ENCODE data around the gene TMBIM1.

TMBIM1 gene

GRCh38 chr2:218292048-218293014 is at the start of gene TMBIM1:
Gene TMBIM1 (minus strand): TSS chr2:218292503. CDS start chr2:218282141, 10,362 bp downstream.
- Histone ChIP-seq H3K4me1 (peaks cover 20% of the 10 kb centered on the region), H3K4me3 (peak within 1 kb of the TSS; percentile 71), H3K36me3 (replicated peaks) (no peaks in the 10 kb centered on the region), H3K9me3 (no peaks in the 10 kb centered on the region), H3K27me3 (ENCODE audit: low read depth) (no peaks in the 10 kb centered on the region)
- DNase-seq (ENCODE audit: low spot score in 2 of 2): peak; percentile 68 to 81
- in situ Hi-C loops (cut with MboI; ENCODE audit: low sequenced_read_pairs): loop anchor here (25.0 kb wide), 1 partner anchor 370 kb away; the partner anchor contains the start of genes BCS1L, RNF25, STK36 and ZNF142

DNA sequence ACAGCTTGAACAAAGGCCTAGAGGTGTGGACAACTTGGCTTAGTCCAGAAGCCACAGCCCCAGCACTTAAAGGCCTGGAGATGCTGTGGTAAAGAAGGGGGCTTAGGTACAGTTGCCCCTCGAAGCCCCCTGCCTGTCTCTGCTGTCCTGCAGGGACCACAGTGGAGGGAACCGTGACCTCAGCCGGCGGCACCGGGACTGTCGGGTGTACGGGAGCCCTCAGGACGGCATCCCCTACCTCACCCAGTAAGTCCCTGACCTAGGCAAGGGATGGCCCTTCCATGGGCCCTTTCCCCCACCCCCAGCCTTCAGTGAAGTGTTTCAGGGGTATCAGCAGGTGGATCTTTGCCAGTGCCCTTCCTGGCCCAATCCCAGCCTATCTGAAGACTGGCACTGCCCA is 49.1 kb upstream of the TMBIM1 start:
- H3K27me3 ChIP-seq (ENCODE audit: low read depth): no peaks in the 10 kb centered on the region
- no peaks in the 10 kb centered on the region for H3K36me3 ChIP-seq (replicated peaks)
- no peak overlapping the region for H3K4me3 ChIP-seq
- no peaks in the 10 kb centered on the region for H3K9me3 ChIP-seq
- no peak for DNase-seq (ENCODE audit: low spot score in 2 of 2)
- H3K4me1 ChIP-seq: no peaks in the 10 kb centered on the region
- in situ Hi-C loops (cut with MboI; ENCODE audit: low sequenced_read_pairs): no loop called here

GRCh38 chr2:218340656-218341055 is 48.4 kb upstream of the TMBIM1 start:
- in situ Hi-C loops (cut with MboI; ENCODE audit: low sequenced_read_pairs): no loop called here
- Histone ChIP-seq H3K9me3 (no peaks in the 10 kb centered on the region), H3K27me3 (ENCODE audit: low read depth) (no peaks in the 10 kb centered on the region), H3K4me1 (no peaks in the 10 kb centered on the region), H3K36me3 (replicated peaks) (no peaks in the 10 kb centered on the region), H3K4me3 (no peak overlapping the region)
- DNase-seq (ENCODE audit: low spot score in 2 of 2): no peak

DNA sequence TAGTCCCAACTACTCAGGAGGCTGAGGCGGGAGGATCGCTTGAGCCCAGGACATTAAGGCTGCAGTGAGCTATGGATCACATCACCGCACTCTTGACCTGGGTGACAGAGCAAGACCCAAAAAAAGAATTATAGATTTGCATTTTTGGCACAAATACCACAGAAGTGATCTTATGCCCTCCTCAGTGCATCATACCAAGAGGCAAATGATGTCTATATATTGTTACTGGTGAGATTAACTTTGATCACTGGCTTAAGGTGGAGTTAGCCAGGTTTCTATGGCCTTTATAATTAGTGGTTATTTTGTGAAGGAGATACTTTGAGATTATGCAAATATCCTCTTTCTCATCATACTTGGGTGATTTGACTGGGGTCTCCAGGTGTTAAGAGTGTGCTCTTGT is 42.2 kb upstream of the TMBIM1 start:
- Histone ChIP-seq H3K4me3 (no peak overlapping the region), H3K9me3 (no peaks in the 10 kb centered on the region), H3K4me1 (peaks cover 11% of the 10 kb centered on the region), H3K27me3 (ENCODE audit: low read depth) (no peaks in the 10 kb centered on the region), H3K36me3 (replicated peaks) (no peaks in the 10 kb centered on the region)
- in situ Hi-C loops (cut with MboI; ENCODE audit: low sequenced_read_pairs): no loop called here
- no peak for DNase-seq (ENCODE audit: low spot score in 2 of 2)

GRCh38 chr2:218332920-218333645 is 40.8 kb upstream of the TMBIM1 start:
- no peaks in the 10 kb centered on the region for H3K27me3 ChIP-seq (ENCODE audit: low read depth)
- H3K4me3 ChIP-seq: no peak overlapping the region
- no peaks in the 10 kb centered on the region for H3K36me3 ChIP-seq (replicated peaks)
- H3K4me1 ChIP-seq: peaks cover 11% of the 10 kb centered on the region
- H3K9me3 ChIP-seq: no peaks in the 10 kb centered on the region
- in situ Hi-C loops (cut with MboI; ENCODE audit: low sequenced_read_pairs): no loop called here
- no peak for DNase-seq (ENCODE audit: low spot score in 2 of 2)

DNA sequence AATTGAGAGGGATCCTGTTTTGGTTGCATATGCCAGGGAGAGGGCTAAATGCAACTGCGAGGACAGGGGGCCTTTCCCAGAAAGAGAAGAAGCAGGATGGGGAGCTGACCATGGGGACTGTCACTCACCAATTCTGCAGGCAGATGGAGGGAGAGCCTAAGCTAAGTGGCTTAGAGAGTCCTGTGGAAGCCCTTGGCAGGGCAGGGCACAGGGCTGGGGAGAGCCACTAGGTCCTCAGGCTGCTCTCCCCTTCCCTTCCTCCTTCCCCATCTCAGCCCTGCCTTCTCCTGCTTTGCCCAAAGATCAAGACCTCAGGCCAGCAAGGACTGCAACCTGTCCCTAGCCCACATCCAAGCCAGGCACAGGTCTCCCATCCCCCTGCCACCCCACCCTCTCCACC is 40.0 kb upstream of the TMBIM1 start:
- no peaks in the 10 kb centered on the region for H3K36me3 ChIP-seq (replicated peaks)
- no peaks in the 10 kb centered on the region for H3K27me3 ChIP-seq (ENCODE audit: low read depth)
- H3K9me3 ChIP-seq: no peaks in the 10 kb centered on the region
- H3K4me3 ChIP-seq: no peak overlapping the region
- in situ Hi-C loops (cut with MboI; ENCODE audit: low sequenced_read_pairs): no loop called here
- H3K4me1 ChIP-seq: peaks cover 11% of the 10 kb centered on the region
- peak in 1 of 2 experiments; percentile 17 for DNase-seq (ENCODE audit: low spot score in 2 of 2)

DNA sequence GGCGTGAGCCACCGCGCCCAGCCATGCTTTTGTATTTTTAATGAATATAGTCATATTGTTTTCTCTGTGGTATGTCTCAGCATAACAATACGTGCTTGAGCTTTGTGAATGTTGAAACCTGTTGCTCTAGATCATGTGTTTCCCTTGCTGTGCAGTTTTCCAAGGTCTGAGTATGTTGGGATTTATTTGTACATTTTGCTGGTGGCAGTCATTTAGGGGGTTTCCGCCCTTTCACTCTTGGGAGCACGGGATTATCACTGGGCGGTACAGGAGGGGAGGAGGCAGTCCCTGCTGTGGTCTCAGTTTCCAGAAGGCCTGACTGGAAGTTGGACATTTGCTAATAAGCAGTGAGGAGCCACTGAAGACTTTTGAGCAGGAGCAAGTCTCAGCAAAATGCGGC is 39.4 kb upstream of the TMBIM1 start:
- H3K4me3 ChIP-seq: no peak overlapping the region
- peak; percentile 80 to 96 for DNase-seq (ENCODE audit: low spot score in 2 of 2)
- no peaks in the 10 kb centered on the region for H3K27me3 ChIP-seq (ENCODE audit: low read depth)
- H3K4me1 ChIP-seq: peaks cover 11% of the 10 kb centered on the region
- in situ Hi-C loops (cut with MboI; ENCODE audit: low sequenced_read_pairs): no loop called here
- H3K36me3 ChIP-seq (replicated peaks): no peaks in the 10 kb centered on the region
- no peaks in the 10 kb centered on the region for H3K9me3 ChIP-seq

DNA sequence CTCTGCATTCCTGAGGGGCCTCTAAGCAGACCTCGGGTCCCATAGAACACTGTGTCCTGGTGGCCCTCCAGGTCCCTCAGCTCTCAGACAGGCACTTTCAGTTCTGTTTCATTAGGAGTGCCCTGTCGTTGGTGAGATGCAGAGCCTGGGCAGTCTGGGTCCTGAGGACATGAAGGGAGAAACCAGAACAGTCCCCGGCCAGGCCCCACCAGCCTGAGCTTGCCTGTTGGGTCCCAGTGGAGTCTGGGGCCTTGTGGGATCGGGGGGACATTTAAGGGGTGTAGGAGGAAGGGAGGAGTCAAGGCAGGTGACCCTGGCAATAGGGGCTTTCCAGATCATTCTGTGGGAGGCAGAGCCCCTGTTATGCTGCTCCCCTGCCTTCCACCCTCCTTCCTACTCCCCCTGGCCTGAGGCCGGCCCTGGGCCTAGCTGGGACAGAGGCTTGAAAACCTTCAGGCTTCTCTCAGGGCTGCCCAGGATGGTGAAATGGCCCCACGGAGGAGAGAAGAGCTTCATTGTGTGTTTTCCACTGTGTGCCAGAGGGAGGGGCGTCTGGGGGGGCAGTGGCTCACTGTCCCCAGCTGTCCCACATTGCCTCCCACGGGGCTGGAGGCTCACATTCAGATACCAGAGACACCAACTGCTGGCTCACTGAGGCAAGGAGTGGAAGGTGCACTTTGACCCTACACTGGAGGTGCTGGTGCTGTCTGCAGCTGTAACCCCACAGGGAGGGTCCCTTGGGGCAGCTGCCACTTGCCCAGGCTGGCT is 37.7 kb upstream of the TMBIM1 start:
- in situ Hi-C loops (cut with MboI; ENCODE audit: low sequenced_read_pairs): no loop called here

DNA sequence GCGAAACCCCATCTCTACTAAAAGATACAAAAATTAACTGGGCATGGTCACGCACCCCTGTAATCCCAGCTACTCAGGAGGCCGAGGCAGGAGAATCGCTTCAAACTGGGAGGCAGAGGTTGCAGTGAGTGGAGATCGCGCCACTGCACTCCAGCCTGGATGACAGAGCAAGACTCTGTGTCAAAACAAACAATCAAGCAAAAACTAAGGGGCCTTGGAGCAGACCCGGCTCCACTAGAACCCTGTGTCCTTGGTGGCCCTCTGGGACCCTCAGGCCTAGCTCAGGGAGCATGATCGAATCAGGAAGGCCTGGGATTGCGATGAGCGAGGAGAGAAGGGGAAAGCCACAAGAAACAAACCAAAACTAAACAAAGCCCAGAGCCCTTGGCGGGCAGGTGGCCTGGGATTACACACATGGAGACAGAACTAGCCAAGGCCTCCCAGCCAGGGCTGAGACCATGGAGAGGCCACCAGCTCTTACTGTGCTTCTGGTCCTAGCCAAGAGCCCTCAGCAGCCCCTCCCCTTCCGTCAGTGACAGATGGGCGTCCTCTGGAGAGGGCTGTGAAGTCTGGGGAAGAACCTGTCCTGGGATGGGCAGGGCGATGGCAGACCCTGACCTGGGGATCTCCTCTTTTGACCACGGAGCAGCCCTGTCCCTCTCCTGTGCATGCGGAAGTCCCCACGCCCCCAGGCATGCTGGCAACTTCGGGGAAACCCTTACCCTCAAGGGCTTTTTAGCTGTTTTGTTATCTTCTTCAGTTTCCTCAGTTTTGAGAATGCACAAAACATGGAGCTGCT is 36.9 kb upstream of the TMBIM1 start:
- in situ Hi-C loops (cut with MboI; ENCODE audit: low sequenced_read_pairs): no loop called here
- no peak overlapping the region for H3K4me3 ChIP-seq
- peak in 1 of 2 experiments; percentile 16 for DNase-seq (ENCODE audit: low spot score in 2 of 2)
- H3K9me3 ChIP-seq: no peaks in the 10 kb centered on the region
- no peaks in the 10 kb centered on the region for H3K36me3 ChIP-seq (replicated peaks)
- peaks cover 21% of the 10 kb centered on the region for H3K4me1 ChIP-seq
- no peaks in the 10 kb centered on the region for H3K27me3 ChIP-seq (ENCODE audit: low read depth)

More for the DNA sequence above, 37.7 kb upstream of the TMBIM1 start:
- Histone ChIP-seq H3K4me3 (no peak overlapping the region), H3K36me3 (replicated peaks) (no peaks in the 10 kb centered on the region), H3K9me3 (no peaks in the 10 kb centered on the region), H3K27me3 (ENCODE audit: low read depth) (no peaks in the 10 kb centered on the region), H3K4me1 (peaks cover 16% of the 10 kb centered on the region)
- DNase-seq (ENCODE audit: low spot score in 2 of 2): no peak

DNA sequence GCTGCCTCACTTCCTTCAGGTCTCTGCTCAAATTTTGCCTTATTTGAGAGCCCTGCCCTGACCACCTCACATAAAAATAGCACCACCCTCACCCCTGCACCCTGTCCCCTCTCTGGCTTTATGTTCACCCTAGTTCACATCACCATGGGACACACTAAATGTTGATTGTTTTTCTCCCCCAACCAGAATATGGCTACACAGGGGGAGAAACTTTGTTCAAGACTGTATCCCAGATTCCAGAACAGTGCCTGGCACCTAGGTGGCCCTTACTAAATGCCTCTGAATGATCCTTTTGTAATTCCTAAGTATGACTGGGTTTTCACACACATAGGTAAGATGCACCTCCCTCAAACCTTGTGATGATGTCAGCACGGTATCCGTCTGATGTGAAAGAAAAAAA is 36.0 kb upstream of the TMBIM1 start:
- peaks cover 27% of the 10 kb centered on the region for H3K4me1 ChIP-seq
- no peak overlapping the region for H3K4me3 ChIP-seq
- no peaks in the 10 kb centered on the region for H3K27me3 ChIP-seq (ENCODE audit: low read depth)
- in situ Hi-C loops (cut with MboI; ENCODE audit: low sequenced_read_pairs): no loop called here
- H3K9me3 ChIP-seq: no peaks in the 10 kb centered on the region
- no peak for DNase-seq (ENCODE audit: low spot score in 2 of 2)
- no peaks in the 10 kb centered on the region for H3K36me3 ChIP-seq (replicated peaks)

GRCh38 chr2:218327451-218328210 is 35.3 kb upstream of the TMBIM1 start:
- no peak overlapping the region for H3K4me3 ChIP-seq
- no peaks in the 10 kb centered on the region for H3K27me3 ChIP-seq (ENCODE audit: low read depth)
- in situ Hi-C loops (cut with MboI; ENCODE audit: low sequenced_read_pairs): no loop called here
- H3K4me1 ChIP-seq: peaks cover 27% of the 10 kb centered on the region
- no peak for DNase-seq (ENCODE audit: low spot score in 2 of 2)
- H3K36me3 ChIP-seq (replicated peaks): no peaks in the 10 kb centered on the region
- H3K9me3 ChIP-seq: no peaks in the 10 kb centered on the region

- no peak for DNase-seq (ENCODE audit: low spot score in 2 of 2)
- H3K27me3 ChIP-seq (ENCODE audit: low read depth): no peaks in the 10 kb centered on the region
- H3K4me3 ChIP-seq: no peak overlapping the region
- no peaks in the 10 kb centered on the region for H3K9me3 ChIP-seq
- in situ Hi-C loops (cut with MboI; ENCODE audit: low sequenced_read_pairs): no loop called here
- H3K4me1 ChIP-seq: peaks cover 21% of the 10 kb centered on the region
- H3K36me3 ChIP-seq (replicated peaks): no peaks in the 10 kb centered on the region
Observed at GRCh38 chr2:218326315-218326714, 34.0 kb upstream of the TMBIM1 start.

Measured in HAP-1 (cell line).